ENCODE measurements around the gene TTC29.

Gene TTC29, protein sequence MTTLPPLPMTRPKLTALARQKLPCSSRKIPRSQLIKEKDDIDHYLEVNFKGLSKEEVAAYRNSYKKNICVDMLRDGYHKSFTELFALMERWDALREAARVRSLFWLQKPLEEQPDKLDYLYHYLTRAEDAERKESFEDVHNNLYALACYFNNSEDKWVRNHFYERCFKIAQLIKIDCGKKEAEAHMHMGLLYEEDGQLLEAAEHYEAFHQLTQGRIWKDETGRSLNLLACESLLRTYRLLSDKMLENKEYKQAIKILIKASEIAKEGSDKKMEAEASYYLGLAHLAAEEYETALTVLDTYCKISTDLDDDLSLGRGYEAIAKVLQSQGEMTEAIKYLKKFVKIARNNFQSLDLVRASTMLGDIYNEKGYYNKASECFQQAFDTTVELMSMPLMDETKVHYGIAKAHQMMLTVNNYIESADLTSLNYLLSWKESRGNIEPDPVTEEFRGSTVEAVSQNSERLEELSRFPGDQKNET

DNA sequence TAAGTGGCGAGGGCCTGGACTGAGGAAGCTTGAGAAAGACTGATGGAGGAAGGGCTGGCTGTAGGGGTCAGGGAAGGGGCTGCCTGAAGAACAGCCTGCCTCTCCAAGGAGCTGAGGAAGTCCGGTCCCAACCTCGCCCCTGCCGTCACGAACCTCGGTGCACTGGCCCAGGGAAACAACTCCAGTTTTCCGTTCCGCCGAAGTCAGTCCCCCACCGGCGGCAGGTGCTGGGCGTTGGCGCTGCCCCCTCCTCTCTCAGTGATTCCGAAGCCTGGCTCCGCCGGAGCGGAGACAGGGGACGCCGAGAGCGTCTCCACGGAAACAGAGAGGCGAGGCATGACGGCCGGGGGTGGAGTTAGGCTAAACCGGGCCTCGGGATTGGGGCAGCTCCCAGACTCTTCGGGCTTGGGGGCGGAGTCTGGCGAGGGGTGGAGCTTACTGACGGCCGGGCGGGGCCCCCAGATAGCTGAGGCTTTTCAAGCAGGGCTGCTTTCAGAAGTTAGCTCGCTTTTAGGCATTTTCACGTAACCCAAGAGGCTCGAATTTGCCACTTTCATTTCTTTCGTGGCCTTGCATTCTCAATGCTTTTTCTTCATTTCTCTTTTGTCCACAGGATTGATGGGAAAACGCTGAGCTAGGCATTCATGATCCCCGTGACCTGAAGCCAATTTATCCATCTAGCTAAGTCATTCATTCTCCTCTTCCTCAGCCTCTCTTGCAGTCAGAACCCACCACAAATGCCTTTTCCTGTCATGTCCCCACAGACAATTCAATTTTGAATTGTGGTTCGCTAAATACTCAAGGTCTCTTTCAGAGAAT lies at the start of gene TTC29:
TTC29 (minus strand) TSS at position 309 of the 819 bp plus-strand sequence. CDS start 5,969 bp downstream, outside the sequence.
- DNase-seq, result peak; percentile 86

GRCh38 chr4:146981651-146982050 lies 36.0 kb upstream of the TTC29 start:
- DNase-seq, result no peak

DNA sequence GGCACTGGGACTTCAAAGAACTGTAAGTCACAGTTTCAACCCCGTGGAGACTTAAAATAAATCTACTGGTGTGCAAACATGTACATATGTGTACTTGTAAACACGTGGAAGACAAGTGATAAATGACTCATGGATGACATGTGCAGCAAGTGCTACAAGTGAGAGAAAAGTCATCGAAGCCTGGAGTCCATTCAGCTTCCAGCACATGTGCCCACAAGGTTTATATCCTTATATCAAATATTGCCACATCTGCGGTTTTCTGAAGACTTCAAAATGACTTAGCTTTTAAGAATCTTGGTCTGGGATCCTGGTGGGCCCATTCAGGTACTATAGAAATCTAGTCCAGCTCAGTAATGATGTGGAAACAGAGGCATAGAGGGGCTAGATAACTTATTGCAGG lies 33.0 kb upstream of the TTC29 start:
- DNase-seq, result no peak

GRCh38 chr4:146976145-146976544 lies 30.5 kb upstream of the TTC29 start:
- no peak for DNase-seq

- DNase-seq, result no peak
These were observed 29.9 kb upstream of the TTC29 start for GRCh38 chr4:146975527-146975926.

DNA sequence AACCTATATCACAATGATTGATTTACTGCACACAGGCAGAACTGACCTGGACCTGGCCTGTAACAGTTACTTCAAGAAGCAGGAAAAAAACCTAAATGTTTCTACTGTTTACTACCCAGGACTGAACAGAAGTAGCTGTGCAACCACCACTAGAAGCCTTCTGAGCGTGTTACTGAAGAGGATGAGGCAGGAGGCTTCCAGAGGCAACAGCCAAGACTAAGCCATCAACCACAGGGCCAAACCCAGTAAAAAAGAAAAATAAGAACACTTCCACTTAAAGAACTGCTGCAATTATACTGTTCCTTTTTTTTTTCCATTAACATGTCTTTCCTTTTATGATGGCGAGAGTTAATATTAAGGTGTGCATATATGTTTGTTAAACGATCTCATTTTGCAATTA lies 29.4 kb upstream of the TTC29 start:
- no peak for DNase-seq

DNA sequence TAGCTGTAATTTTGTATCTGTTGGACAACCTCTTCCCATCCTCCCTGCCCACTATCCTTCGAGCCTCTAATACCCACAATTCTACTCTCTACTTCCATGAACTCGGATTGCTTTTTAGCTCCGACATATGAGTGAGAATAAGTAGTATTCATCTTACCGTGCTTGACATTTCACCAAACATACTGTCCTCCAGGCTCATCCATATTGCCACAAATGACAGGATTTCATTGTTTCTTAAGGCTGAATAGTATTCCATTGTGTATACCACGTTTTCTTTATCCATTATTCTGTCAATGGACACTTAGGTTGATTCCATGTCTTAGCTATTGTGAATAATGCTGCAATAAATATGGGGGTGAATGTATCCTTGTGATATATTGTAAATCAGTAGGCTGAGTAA lies 26.4 kb upstream of the TTC29 start:
- no peak for DNase-seq

DNA sequence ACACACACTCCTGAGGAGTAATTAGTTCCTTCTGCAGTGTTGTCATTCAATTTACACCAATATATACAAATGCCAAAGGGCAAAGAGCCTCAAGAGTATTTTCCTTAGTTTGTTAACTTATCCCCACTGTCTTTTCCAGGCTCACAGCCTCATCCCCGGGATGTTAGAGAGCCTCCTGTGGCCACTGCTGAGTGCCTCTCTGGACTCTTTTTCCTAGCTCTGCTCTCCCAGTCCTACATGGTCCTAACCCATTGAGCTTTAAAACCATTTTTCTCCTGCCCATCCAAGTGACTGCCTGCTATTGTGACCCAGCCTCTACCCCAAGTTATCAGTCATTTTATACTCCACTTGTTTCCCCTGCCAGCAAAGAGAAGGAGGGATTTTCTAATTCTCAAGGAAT lies 23.5 kb upstream of the TTC29 start:
- DNase-seq, result no peak

DNA sequence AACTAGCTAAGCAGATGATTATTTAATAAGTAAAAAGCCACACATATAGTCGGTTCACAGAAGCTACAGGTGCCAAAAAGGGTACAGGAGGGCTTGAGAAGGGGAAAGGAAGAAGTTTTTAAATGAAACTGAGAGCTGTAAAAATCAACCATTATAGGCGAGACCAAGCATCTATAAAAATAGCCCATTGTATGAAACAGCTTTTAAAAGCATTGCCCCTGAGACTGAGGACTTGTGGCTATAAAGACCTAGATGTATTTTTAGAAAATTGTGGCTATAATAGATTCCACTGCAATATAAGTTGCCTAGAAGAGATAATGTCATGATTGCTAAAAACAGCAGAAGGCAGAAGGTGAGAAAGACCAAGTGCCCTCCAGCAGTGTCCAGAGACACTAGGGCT lies 15.0 kb upstream of the TTC29 start:
- no peak for DNase-seq

GRCh38 chr4:146959692-146960091 lies 14.0 kb upstream of the TTC29 start:
- no peak for DNase-seq

GRCh38 chr4:146957237-146957636 lies 11.6 kb upstream of the TTC29 start:
- no peak for DNase-seq

GRCh38 chr4:146952896-146953295 lies 7.2 kb upstream of the TTC29 start:
- DNase-seq, result no peak

DNA sequence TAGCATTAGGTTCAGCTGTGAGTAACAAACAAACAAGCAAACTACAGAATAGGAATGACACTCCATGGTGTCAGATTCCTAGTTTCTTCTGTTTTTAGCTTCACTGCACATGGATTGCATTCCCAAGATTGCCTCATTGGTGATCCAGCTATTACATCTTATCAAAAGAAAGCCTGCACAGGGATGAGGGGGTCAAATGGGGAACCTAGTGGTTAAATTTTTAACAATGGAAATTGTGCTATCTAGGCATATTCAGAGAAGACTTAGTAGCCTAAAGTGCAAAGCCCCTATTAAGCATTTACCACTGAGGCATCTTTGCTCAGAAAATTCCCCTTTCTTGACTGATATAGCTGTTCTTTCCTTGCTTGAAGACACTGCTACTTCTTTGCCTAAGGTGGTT lies 3.9 kb upstream of the TTC29 start:
- no peak for DNase-seq

GRCh38 chr4:146943691-146944375 lies 1.8 kb downstream of the TTC29 start:
- DNase-seq, result no peak

DNA sequence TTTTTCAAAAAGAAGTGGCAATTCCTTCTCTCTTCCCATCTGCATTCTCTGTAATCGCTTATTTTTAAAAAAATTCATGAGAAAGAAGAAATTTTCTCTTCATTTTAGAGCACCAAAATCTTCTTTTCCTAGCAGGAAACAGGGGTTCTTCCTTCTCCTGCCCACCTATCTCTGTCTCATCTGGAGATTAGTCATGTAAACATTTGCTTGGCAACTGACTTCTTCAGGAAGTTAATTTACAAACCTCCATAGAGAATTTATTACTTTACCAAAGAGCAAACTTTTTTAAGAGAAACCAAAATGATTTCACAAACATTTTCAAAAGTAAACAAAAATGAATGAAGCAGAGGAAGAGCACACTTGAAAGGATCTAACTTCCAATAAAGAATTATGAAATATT lies 13.5 kb downstream of the TTC29 start:
- DNase-seq, result no peak

DNA sequence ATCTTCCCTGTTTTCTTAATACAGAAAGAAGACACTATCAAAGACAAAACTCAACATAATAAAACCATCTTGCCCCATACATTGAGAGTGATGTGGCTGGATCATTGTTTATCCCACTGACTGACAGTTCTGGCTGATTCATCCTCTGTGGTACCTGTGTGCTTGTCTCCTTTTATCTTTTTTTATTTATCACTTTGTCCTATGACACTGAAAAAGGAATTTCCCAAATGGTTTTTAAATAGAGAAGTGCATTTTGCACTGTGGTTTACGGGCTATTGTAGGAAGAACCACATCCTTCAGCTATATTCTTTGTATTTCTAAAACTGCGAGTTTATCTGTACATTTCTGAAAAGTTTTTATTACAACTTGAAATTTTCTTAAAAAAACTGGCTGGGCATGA lies 15.0 kb downstream of the TTC29 start:
- no peak for DNase-seq

DNA sequence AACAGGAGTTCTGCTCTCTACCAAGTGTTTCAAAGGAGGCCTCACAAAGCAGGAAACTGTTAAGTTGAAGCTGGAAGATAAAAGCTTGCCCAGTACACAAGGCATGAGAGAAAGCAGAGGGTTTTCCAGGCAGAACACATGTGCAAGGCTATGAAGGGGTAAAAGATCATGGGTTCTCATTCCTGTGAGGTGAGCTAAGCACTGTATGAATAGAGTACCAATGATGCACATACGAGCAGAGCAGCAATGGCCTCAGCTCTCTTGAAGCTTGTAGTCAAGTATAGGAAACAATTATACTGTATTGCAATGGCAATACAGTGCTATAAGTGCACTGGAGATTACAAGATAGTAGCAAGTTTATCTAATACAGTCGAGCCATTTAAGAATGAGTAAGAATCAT lies 18.0 kb downstream of the TTC29 start:
- no peak for DNase-seq

DNA sequence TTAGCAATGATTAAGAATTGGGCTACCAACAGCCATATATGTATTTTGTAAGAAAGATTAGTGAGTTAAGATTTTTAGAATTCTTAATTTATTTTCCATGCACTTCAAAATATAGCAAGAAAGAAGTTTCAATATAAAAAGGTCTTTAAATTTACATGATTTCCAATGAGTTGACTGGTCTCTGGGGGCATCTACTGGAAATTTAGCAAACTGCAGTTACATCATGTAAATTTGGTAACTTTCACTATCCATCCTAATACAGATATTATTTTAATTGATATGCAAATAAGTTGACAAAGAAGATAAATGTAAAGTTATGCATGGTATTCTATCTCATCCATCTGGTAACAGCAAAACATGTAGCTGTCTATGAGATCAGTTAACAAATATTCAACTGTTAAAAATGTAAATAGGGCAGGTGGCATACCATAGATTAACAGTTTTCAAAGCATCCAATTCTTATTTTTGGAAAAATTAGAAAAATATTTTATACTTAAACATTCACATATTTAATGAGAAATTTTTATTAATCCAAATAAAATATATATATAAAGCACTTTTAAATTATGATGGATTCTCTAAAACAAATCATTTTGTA lies 29.1 kb downstream of the TTC29 start:
- no peak for DNase-seq

DNA sequence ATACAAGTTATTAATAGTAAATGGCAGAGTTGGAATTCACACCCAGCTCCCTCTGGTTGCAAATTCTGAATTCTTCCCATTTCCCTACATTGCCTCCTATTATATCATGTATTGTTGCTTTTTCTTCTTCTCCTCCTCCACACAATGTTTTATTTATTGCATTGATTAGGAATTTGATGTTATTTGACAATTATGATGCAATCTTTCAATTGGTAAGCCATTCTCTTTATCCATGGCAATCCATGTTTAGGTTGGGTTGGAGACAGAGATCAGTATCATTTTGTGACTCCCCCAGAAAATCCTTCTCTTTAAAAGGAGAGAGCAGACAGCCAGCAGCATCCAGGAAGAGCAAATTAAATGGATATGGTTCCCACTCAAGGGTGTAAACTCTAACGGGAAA lies 30.5 kb downstream of the TTC29 start:
- DNase-seq, result no peak

DNA sequence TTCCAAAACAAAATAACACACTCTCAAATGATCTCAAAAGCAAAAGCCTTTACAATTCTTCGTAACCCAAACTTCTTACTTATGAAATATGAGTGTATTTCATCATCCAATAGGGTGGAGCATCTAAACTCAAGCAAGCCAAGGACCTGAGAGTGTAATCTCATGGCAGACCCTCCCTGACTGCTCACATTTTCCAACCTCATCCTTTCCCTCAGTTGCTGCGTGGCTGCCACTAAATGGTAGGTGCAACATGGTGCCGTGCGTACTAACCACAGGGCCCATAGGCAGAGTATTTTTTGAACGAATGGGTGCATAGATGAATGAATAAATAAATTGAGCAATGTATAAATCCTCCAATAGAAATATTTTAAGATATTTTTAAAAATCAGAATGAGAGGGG lies 45.4 kb downstream of the TTC29 start:
- no peak for DNase-seq

DNA sequence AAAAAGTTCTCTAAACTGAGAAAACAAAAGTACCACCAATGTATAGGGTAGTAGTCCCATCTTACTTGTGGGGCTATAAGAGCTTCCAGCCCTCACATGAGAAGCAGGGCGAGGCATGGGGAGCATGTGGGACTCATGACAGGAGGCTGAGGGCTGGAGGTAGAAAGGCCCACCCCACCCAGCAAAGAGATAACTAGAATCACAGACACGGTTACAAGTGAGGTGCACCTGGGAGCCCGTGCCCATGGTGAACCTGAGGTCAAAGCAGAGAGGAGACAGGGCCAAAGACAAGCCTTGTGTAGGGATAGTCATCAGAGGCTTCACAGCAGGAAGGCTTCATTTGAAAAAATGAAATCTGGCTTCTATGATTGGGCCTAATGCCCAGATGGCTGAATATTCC lies 55.4 kb downstream of the TTC29 start:
- DNase-seq, result no peak

DNA sequence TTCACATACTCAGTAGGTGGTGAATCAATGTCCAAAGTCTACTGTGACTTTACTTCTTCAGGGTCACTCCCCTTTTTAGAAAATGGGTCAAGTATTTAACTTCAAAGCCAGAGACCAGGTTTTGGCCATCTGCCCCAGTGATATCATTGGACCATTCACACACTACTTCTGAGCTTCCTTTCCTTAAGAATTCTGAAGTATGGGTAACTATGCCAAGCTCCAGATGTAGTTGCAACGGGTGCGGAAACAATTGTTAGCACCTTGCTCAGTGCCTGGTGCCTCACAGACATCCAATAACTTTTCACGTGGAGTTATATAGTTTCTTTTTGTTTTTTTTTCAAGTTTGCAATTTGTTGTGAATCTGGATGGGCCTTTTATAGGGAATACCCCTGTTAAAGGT lies 62.6 kb downstream of the TTC29 start:
- no peak for DNase-seq

GRCh38 chr4:146857298-146857697 lies 88.4 kb downstream of the TTC29 start:
- DNase-seq, result no peak

Data from stimulated activated CD4-positive, alpha-beta T cell treated with anti-CD3 and anti-CD28 coated beads, Interleukin-4, amount 100 ng/mL, for 24 hours (primary cell).